Lung (tissue), 12 donors: ENCODE data around the gene NARS2. TPM values are rescaled to one million over a fixed set of nuclear protein-coding genes. Genes with fewer than 3 reads are reported as not detected.

ENCODE experiments used
- ATAC-seq: fragments of 200-7000 bp; cut with Tn5 transposase; one replicate; pipeline ENCODE4 v1.9.1; 2020; ENCODE audit warnings: moderate number of reproducible peaks; ENCODE audit not compliant: insufficient read depth, low FRiP score
- DNase-seq, 3 donors: peaks; one replicate each; pipeline ENCODE4 v3.0.0-alpha.2; 2013 to 2017
- H3K27ac ChIP-seq, 2 donors: one replicate each; pipeline ENCODE4 v1.5.1; 2013; ENCODE audit warnings: mild to moderate bottlenecking in 2 of 2, moderate library complexity in 2 of 2, control low read depth in 1 of 2, inconsistent platforms in 1 of 2, low read depth in 1 of 2, low read length in 1 of 2
- H3K27me3 ChIP-seq, 3 donors: one replicate each; pipeline ENCODE4 v1.5.1; 2013; ENCODE audit warnings: low read length in 2 of 3; ENCODE audit not compliant: control insufficient read depth in 3 of 3, insufficient read depth in 3 of 3
- H3K36me3 ChIP-seq, 4 donors: one replicate each; pipeline ENCODE4 v1.5.1; 2013; ENCODE audit warnings: low read length in 4 of 4, mild to moderate bottlenecking in 1 of 4, moderate library complexity in 1 of 4; ENCODE audit not compliant: control insufficient read depth in 4 of 4, insufficient read depth in 4 of 4
- H3K4me1 ChIP-seq, 5 donors: one replicate each; pipeline ENCODE4 v1.5.1; 2013; ENCODE audit warnings: low read length in 5 of 5, mild to moderate bottlenecking in 2 of 5, moderate library complexity in 1 of 5; ENCODE audit not compliant: control insufficient read depth in 5 of 5, insufficient read depth in 5 of 5
- H3K4me3 ChIP-seq: one replicate; pipeline ENCODE4 v1.5.1; 2013; ENCODE audit warnings: mild to moderate bottlenecking, control low read depth, moderate library complexity
- H3K9ac ChIP-seq, 2 donors: one replicate each; pipeline ENCODE4 v1.5.1; 2013; ENCODE audit warnings: low read length in 2 of 2, control low read depth in 1 of 2; ENCODE audit not compliant: insufficient read depth in 1 of 2
- H3K9me3 ChIP-seq, 4 donors: one replicate each; pipeline ENCODE4 v1.5.1; 2013; ENCODE audit warnings: low read length in 3 of 4, mild to moderate bottlenecking in 1 of 4, moderate library complexity in 1 of 4; ENCODE audit not compliant: control insufficient read depth in 4 of 4, insufficient read depth in 3 of 4
- WGBS, 2 donors: extraction: QIAGEN DNeasy Blood & Tissue Kit; methylation state at CpG; one replicate each; pipeline ENCODE4 v1.1.7; 2013; 5-methylcytosine and 5-hydroxymethylcytosine counted together
- polyA plus RNA-seq, 2 donors: library from polyadenylated mRNA; stranded (reverse); fragments of 200-250 nt; gene quantifications; one replicate each; pipeline ENCODE4 v1.2.1, GENCODE V29; 2013
- total RNA-seq, 2 donors: library from RNA; depleted of rRNA in 1 of 2; stranded (reverse); fragments of >200 nt in 1 of 2; gene quantifications; one replicate each; pipeline ENCODE4 v1.2.1, GENCODE V29; 2014 to 2021
- TF ChIP-seq, protein P1 (sequence below): IDR thresholded peaks from 2 replicates; pipeline ENCODE4 v1.5.1; 2012; ENCODE audit warnings: mild to moderate bottlenecking; ENCODE audit errors: control extremely low read depth, extremely low read depth
- donor health status: control.
- donor health status: control.
- donor health status: Bipolar disorder and iron deficiency.
- donor health status: healthy.
- donor health status: DM: yes; HTN: yes; CAD: no.

Gene NARS2
- total and polyA plus RNA-seq, 4 donors: 12.0 to 33.8 (median 19.8) TPM

GRCh38 chr11:78510025-78510596, 64.6 kb downstream of the NARS2 start:
- no peak for ATAC-seq
- Histone ChIP-seq H3K4me3 (no peak overlapping the region), H3K27me3 (no peaks in the 10 kb centered on the region), H3K36me3 (peaks cover 0 to 5% (median 0%) of the 10 kb centered on the region in 4 donors), H3K9ac (no peak overlapping the region), H3K27ac (no peak overlapping the region), H3K4me1 (peaks cover 0 to 5% (median 1%) of the 10 kb centered on the region in 5 donors), H3K9me3 (peaks cover 0 to 6% (median 0%) of the 10 kb centered on the region in 4 donors)
- TF ChIP-seq, protein P1, sequence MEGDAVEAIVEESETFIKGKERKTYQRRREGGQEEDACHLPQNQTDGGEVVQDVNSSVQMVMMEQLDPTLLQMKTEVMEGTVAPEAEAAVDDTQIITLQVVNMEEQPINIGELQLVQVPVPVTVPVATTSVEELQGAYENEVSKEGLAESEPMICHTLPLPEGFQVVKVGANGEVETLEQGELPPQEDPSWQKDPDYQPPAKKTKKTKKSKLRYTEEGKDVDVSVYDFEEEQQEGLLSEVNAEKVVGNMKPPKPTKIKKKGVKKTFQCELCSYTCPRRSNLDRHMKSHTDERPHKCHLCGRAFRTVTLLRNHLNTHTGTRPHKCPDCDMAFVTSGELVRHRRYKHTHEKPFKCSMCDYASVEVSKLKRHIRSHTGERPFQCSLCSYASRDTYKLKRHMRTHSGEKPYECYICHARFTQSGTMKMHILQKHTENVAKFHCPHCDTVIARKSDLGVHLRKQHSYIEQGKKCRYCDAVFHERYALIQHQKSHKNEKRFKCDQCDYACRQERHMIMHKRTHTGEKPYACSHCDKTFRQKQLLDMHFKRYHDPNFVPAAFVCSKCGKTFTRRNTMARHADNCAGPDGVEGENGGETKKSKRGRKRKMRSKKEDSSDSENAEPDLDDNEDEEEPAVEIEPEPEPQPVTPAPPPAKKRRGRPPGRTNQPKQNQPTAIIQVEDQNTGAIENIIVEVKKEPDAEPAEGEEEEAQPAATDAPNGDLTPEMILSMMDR: no peak
- WGBS, 2 donors: 80 to 86% methylated on average over 1 of the region's 1 CpG
- no peak for DNase-seq

GRCh38 chr11:78504708-78505107, 70.0 kb downstream of the NARS2 start:
- TF ChIP-seq, protein P1: no peak

DNA sequence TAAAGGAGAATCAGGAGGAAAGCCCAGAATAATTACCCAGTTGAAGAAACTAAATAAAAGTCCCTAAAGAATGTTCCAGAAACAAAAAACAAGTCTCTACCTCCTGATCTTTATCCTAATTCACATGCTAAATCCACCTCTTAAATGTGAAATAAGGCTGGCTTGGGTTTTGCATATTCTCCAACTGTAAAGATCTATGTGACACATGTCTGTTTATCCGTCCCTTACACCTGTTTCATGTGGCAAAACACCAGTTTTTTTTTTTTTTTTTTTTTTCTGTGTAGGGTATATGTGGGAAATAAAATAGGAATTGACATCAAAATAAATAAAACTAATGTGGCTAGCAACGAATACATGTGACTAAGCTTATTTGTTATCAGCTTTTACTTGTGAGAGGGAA, 70.5 kb downstream of the NARS2 start:
- Histone ChIP-seq H3K27ac (no peak overlapping the region), H3K9ac (no peak overlapping the region), H3K36me3 (no peaks in the 10 kb centered on the region), H3K27me3 (no peaks in the 10 kb centered on the region), H3K4me1 (peaks cover 0 to 1% (median 0%) of the 10 kb centered on the region in 5 donors), H3K9me3 (no peaks in the 10 kb centered on the region), H3K4me3 (no peak overlapping the region)
- 58 to 77% methylated on average over 2 of the region's 2 CpGs for WGBS, 2 donors
- DNase-seq (no peak), ATAC-seq (no peak)
- TF ChIP-seq, protein P1: no peak

More at GRCh38 chr11:78504708-78505107, 70.0 kb downstream of the NARS2 start:
- ATAC-seq (no peak), DNase-seq (no peak)
- H3K27ac ChIP-seq: no peak overlapping the region
- H3K36me3 ChIP-seq: no peaks in the 10 kb centered on the region
- H3K9ac ChIP-seq: peak overlapping the region in 1 of 2 donors; percentile 28
- no peaks in the 10 kb centered on the region for H3K9me3 ChIP-seq
- H3K27me3 ChIP-seq: no peaks in the 10 kb centered on the region
- H3K4me3 ChIP-seq: no peak overlapping the region
- 75 to 82% methylated on average over 4 of the region's 4 CpGs for WGBS, 2 donors
- peaks cover 0 to 1% (median 0%) of the 10 kb centered on the region in 5 donors for H3K4me1 ChIP-seq

DNA sequence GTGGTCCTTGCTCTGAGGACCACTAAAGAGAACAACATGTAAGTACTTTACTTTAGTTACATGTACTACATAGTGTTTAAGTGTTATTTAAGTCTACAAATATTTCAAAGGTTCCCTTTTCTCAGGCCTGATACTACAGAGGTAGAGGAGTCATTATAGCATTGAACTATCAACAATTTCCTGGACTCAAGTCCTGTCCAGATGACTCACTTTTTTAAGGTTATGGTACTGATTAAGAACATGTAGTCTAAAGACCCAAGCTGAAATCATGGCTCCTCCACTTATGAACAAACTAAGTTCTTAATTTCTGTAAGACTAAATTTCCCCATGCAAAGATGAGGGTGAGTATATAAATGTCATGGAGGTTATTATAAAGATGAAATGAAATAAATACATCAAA, 74.7 kb downstream of the NARS2 start:
- TF ChIP-seq, protein P1: no peak
- ATAC-seq: no peak
- H3K36me3 ChIP-seq: no peaks in the 10 kb centered on the region

More for the DNA sequence above, 74.7 kb downstream of the NARS2 start:
- H3K4me1 ChIP-seq: peaks cover 0 to 11% (median 8%) of the 10 kb centered on the region in 5 donors
- H3K27ac ChIP-seq: no peak overlapping the region
- H3K9ac ChIP-seq: no peak overlapping the region
- H3K4me3 ChIP-seq: no peak overlapping the region
- H3K9me3 ChIP-seq: no peaks in the 10 kb centered on the region
- no peak for DNase-seq
- H3K27me3 ChIP-seq: no peaks in the 10 kb centered on the region
